NCI-H748 (cell line): Measurements from ENCODE around the gene KCNK18.

Source experiments
- DNase-seq: peaks from one replicate; lab custom pipeline; 2025; ENCODE audit not compliant: unreplicated experiment; lab: John Stamatoyannopoulos, UW

The KCNK18 gene

DNA sequence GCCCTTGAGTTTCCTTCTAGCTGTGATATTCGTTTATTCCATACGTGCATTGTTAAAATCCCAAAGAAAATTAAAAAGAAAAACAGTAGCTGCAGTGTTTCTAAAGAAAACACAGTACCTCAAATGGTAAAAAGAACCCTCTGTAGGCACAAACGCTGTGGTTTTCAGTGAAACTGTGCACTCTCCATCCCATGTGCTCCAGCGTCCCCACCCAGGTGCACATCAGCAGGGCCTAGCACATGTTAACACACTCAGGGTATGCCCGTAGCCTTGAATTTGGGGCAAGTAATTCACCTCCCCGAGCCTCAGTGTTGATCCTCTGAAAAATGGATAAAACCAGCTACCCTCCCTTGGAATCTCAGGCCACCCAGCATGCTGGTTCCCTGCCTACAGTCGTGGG lies 53.1 kb downstream of the KCNK18 start:
- DNase-seq: no peak

DNA sequence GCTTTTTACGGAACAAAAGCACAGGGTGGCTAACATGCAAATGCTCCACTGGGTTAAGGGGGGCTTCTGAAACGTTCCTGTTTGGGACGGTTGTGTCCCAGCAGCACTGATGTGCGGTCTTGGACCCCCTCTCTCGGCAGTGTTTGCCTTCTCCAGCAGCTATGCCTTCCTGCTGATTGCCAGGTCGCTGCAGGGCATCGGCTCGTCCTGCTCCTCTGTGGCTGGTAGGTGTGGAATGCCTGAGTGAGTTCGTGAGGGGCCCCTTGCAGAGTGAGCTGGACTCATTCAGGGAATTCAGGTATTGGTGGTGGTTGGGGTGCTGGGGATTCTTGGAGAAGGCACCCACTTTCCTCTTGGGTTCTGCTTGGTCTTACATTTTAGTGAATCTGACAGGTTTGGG lies 56.6 kb downstream of the KCNK18 start:
- no peak for DNase-seq

DNA sequence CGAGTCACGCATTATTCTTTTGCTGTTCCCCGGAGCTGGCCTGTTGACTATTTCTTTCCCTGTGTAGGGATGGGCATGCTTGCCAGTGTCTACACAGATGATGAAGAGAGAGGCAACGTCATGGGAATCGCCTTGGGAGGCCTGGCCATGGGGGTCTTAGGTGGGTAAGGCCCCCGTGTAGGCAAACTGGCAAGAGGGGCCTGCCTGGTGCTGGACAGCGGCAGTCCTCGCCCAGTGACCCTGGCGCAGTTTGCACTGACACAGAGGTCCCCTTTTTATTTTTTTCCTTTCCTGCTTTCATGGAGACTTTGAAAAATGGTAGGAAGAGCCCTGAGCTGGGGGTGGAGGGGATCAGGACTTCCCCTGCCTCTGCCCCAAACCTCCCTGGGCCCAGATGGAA lies 57.0 kb downstream of the KCNK18 start:
- DNase-seq: no peak

DNA sequence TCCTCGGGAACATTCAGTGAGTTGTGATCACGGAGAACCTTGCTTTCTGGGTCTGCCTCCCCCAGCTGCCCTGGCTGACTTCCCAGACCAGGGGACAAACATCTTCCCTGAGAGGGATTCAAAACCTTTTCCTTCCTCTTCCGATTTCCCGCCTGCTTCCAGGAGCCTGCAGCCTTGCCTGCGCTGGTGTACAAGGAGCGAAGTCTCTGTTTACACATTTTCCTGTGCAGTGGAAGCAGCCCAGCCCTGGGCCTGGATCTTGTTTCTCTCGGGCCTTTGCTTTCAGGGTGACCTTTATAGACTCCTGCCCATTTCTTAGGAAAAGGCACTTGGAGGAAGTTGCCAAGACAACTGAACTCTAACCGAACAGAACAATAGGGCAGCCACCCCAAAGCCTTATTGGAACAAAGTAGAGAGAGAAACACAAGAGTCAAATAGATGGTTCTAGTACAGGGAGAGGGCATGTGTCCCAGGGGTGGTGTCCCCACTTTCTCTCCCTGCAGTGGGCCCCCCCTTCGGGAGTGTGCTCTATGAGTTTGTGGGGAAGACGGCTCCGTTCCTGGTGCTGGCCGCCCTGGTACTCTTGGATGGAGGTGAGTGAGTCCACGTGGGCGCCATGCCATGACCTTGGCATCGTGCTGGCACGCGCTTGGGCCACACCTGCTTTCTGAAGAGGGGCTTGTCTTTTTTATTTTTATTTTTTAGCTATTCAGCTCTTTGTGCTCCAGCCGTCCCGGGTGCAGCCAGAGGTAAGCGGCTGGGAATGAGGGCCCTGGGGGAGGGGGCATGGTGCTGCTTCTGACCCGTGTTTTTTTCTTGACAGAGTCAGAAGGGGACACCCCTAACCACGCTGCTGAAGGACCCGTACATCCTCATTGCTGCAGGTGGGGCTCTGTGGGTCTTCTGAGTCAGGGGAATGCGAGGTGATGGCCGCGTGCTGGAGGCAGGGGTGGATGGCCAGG lies 57.8 kb downstream of the KCNK18 start:
- no peak for DNase-seq

DNA sequence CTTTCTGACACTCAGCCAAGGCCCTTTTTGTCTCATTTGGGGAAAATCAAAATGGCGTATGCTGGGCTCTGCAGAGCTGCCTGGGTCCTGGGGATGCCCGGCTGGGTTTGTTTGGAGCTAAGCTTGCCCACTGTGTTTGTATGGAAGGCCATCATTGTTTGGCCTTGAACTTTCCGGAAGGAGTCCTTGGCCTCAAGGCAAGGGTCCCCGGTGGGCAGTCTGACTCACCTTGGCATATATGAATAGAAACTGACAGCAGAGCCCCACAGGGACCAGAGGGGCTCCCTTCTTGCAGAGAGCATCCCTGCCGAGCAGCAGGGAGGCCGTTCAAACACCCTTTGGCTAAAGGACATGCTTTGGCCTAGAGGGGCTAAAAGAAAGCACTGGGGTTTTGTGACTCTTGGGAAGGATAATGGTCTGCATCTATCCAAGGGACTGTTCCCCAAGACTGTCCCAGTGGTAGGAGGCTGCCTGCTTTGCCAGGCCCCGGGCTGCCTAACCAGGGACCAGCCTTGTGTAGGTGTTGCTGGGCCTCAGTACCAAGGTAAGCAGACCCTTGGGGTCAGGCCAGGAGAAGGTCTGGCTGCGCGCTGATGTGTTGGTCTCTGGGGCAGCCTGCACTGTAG lies 58.7 kb downstream of the KCNK18 start:
- DNase-seq: no peak

DNA sequence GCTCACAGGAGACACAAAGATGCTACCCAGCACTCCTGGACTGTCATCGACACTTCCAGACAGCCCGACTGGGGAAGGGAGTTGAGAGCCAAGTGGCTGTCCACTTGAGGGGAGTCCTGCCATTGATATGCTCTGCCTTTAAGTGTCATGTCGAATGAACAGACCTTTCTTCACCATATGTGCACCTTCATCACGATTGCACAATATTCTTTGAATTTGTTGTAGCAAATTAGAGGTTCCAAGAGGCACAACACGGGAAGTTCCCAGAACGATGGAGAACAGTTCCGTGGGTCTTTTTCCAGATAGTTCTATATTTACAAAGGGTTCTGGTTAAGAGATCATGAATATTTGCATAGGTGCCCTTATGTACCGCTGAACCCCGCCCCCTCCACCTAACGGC lies 59.6 kb downstream of the KCNK18 start:
- DNase-seq: no peak

DNA sequence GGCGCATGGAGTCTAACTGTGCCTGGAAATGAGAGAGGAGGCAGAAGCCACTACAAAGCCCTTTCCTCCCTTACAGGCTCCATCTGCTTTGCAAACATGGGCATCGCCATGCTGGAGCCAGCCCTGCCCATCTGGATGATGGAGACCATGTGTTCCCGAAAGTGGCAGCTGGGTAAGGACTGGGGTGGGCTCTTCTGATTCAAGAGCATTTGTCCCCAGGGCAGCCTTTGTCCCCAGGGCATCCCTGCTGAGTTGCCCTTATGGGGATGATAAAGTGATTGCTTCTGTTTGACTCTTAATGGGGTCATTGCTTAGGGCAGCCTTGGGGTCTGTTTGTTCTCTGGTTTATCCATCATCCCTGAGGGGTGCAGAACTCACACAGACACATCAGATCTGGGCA lies 60.4 kb downstream of the KCNK18 start:
- peak; percentile 4 for DNase-seq

DNA sequence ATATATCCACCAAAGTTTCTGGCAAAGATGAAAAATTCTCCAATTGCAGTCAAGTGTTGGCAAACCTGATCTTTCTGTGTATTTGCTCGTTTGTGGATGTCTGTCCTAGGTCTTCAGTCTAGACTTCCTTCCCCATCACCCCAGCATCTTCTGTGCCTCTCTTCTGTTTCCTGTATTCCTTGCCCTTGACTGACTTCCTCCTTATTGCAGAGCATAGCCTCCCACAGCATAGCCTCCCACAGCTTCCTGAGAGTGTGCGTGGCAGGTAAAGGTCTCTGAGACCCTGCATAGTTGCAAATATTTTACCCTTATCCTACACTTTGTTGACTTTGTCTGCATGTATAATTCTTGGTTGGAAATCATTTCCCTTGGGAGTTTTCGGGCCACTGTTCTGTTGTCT lies 62.0 kb downstream of the KCNK18 start:
- no peak for DNase-seq
